Transverse colon (tissue), 3 donors: ENCODE data around the gene PARD6B.

Source experiments
- POLR2A ChIP-seq: fragments of 450-650 bp; IDR thresholded peaks from one replicate; pipeline ENCODE4 v1.6.1; 2016; ENCODE audit warnings: antibody characterized with exemption, mild to moderate bottlenecking, moderate library complexity
- POLR2AphosphoS5 ChIP-seq, 3 donors: sonication (generic); formaldehyde crosslinking; IDR thresholded peaks; one replicate each; pipeline ENCODE4 v1.6.1; 2016; ENCODE audit warnings: antibody characterized with exemption in 3 of 3

GRCh38 chr20:50717974-50718761, 13.2 kb upstream of the PARD6B start:
- no peak for TF ChIP-seq POLR2AphosphoS5 (IDR thresholded peaks at IDR 0.05)
- no peak for TF ChIP-seq POLR2A
